Sciatic nerve (tissue), 2 donors: ENCODE results near the gene PRDM4. TPM values are rescaled to one million over a fixed set of nuclear protein-coding genes. Genes with fewer than 3 reads are reported as not detected.
A peak's percentile ranks its signal among the peaks of the same experiment; 100 is the strongest.
"Not testable (repeated sequence)": the region's sequence is repeated elsewhere in the genome, so short reads cannot be mapped to it uniquely, and the experiment has no call there.

Experiments
- ATAC-seq: fragments of 200-7000 bp; cut with Tn5 transposase; one replicate; pipeline ENCODE4 v1.9.1; 2020; ENCODE audit warnings: mild to moderate bottlenecking, moderate library complexity
- DNase-seq: peaks from one replicate; pipeline ENCODE4 v3.0.0-alpha.2; 2020; ENCODE audit warnings: low spot score
- intact Hi-C: fragments of 100-400 bp; cut with DNase I; formaldehyde crosslinking; loops from one replicate; pipeline ENCODE4 v1.14.2; 2022
- total RNA-seq: library from RNA; stranded (reverse); fragmentation: NEBNext Ultra II Directional; extraction: Animal tissue kit (Norgen Biotek cat#: 25700); gene quantifications from one replicate; pipeline ENCODE4 v1.2.1, GENCODE V29; 2021
- donor health status: DM: no; HTN: no; CAD: no.
- donor health status: DM: no; HTN: no; CAD: no.

PRDM4 gene
- total RNA-seq, 1 donor from 2014 or later, result 34.7 TPM

DNA sequence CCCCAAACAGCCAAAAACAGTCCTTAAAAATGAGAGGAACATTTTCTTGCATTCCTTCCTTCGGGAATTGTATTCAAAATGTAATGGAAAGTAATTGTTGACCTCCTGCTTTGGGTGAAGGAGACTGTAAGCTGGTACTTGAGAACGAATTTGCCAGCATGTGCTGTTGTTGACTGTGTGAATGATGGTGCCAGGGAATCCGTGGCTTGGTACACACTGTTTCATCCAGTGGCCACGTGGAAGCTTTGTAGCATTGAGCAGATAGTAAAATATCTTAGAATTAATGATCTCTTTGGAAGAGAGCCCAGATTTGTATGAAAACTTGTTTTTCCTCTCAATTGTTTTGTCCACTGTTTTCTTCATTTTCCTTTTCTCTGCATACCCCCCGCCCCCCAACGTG is 15.2 kb upstream of the PRDM4 start:
- DNase-seq (no peak), ATAC-seq (no peak)
- intact Hi-C loops, result no loop called here

DNA sequence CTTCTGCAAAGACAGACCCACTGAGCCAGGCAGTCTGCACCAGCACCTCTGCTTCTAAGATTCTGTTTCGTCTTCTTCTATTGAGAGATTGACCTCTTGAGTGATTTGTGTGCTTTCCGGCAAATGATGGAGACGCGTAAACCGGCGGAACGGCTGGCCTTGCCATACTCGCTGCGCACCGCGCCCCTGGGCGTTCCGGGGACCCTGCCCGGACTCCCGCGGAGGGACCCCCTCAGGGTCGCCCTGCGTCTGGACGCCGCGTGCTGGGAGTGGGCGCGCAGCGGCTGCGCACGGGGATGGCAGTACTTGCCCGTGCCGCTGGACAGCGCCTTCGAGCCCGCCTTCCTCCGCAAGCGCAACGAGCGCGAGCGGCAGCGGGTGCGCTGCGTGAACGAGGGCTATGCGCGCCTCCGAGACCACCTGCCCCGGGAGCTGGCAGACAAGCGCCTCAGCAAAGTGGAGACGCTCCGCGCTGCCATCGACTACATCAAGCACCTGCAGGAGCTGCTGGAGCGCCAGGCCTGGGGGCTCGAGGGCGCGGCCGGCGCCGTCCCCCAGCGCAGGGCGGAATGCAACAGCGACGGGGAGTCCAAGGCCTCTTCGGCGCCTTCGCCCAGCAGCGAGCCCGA is 14.3 kb upstream of the PRDM4 start:
- intact Hi-C loops, result no loop called here
- DNase-seq, result no peak
- ATAC-seq, result no peak

- DNase-seq (no peak), ATAC-seq (no peak)
- intact Hi-C loops, result no loop called here
Observed at GRCh38 chr12:107774349-107775029, 13.6 kb upstream of the PRDM4 start, which contains the start of gene ASCL4. Gene ASCL4, plus strand, starts transcription at chr12:107774704. Its CDS starts 515 bp downstream, at chr12:107775219.

GRCh38 chr12:107767466-107767865 is 6.5 kb upstream of the PRDM4 start:
- ATAC-seq, result no peak
- intact Hi-C loops, result no loop called here
- DNase-seq, result no peak

- DNase-seq (no peak), ATAC-seq (no peak)
- intact Hi-C loops, result no loop called here
Observed at GRCh38 chr12:107765316-107765715, 4.4 kb upstream of the PRDM4 start.

DNA sequence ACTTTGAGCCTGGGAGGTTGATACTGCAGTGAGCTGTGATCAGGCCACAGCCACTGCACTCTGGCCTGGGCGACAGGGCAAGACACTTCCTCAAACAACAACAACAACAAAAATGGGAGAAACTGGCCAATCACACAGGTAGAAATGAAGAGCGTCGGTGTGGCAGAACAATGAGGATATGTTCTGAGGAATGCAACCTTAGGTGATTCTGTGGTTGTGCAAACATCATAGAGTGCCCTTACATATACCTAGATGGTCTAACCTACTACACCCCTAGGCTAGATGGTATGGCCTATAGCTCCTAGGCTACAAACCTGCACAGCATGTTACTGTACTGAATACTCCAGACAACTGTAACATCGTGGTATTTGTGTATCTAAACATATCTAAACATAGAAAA is 3.7 kb upstream of the PRDM4 start:
- ATAC-seq (no peak), DNase-seq (no peak)
- intact Hi-C loops, result no loop called here

DNA sequence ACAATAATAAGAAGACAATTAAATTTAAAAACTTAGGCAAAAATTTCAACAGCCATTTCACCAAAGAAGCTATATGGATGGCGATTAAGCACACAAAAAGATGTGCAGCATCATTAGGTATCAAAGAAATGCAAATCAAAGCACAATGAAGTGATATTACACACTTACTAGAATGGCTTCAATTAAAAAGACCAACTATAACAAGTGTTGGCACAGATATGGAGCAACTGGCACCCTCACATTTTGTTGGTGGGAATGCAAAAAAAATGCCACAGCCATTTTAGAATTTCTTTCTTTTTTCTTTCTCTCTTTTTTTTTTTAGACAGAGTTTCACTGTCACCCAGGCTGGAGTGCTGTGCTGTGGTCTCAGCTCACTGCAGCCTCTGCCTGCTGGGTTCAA is 1.9 kb upstream of the PRDM4 start:
- no peak for DNase-seq
- ATAC-seq, result no peak
- intact Hi-C loops, result no loop called here

- ATAC-seq (peak; percentile 45), DNase-seq (no peak)
- intact Hi-C loops, result no loop called here
Observed at GRCh38 chr12:107761502-107761904, 566 bp upstream of the PRDM4 start.

- ATAC-seq (no peak), DNase-seq (peak; percentile 61)
- intact Hi-C loops, result no loop called here
Observed at GRCh38 chr12:107760207-107760808, 629 bp downstream of the PRDM4 start.

DNA sequence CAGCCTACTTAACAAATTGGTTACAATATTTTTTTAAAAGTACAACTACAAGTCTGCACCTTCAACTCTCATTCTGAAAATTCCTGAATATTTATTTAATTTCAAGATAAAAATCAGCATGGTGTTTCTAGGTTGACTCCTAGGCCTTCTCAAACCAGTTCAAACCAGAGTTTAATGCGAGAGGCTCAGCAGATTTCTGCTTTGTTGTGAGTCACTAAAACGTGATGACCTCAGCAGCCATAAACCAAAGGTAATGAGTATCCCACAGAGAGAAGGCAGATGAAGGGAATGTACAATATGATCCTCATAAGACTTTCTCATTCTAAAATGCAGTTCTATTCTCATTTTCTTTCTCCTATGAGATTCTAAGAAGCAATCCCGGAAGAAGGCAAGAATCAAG is 1.5 kb downstream of the PRDM4 start:
- intact Hi-C loops, result no loop called here
- ATAC-seq (no peak), DNase-seq (no peak)

DNA sequence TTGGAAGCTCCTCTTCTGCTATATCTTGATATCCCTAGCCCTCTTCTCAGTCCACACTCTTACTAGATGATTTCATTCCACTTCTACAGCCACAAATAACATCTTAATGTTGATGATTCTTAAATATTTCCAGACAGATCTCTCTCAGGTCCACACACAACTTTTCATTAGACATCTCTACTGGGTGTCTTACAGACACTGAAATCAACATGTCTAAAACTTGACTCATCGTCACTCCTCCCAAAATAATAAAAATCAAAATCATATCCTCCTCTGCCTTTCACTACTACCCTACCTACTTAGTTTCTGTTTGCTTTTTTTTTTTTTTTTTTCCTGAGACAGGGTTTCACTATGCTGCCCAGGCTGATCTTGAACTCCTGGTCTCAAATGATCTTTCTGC is 11.9 kb downstream of the PRDM4 start:
- DNase-seq (no peak), ATAC-seq (no peak)
- intact Hi-C loops, result no loop called here

DNA sequence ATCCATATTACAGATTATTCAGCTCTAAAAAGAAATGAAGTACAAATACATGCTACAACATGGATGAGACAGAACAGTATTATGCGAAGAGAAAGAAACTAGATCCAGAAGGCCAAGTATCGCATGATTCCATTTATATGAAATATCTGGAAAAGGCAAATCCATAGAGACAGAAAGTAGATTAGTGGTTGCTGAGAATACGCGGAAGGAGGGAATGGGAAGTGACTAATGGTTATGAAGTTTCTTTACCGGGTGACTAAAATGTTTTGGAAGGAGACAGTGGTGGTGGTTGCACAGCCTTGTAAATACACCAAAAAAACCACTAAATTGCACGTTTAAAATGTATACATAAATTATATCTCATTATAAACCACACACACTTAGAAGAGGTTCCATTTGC is 12.5 kb downstream of the PRDM4 start:
- ATAC-seq (no peak), DNase-seq (no peak)

GRCh38 chr12:107736914-107737313 is 24.0 kb downstream of the PRDM4 start:
- intact Hi-C loops, result no loop called here
- no peak for ATAC-seq

More for the DNA sequence above, 12.5 kb downstream of the PRDM4 start:
- intact Hi-C loops, result no loop called here

DNA sequence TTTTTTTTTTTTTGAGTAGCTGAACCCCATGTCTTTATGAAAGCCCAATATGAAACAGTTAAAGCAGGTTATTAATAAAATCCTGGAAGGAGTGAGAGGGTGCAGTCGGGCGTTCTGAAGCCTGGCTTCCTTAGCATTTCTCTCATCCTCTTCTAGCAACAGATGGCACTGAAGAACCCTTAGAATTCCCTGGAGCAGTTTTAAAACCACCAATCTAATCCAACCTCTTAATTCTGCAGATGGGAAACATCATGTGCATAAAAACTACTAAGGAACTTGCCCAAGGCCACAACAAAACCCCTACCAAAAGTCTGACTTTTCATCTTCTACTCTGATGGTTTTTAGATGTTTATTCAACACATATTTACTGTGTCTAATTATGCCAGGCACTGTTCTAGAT is 25.2 kb downstream of the PRDM4 start:
- ATAC-seq (no peak), DNase-seq (no peak)
- intact Hi-C loops, result no loop called here

More at GRCh38 chr12:107736914-107737313, 24.0 kb downstream of the PRDM4 start:
- DNase-seq, result no peak

- DNase-seq (no peak), ATAC-seq (no peak)
- intact Hi-C loops, result no loop called here
Observed at GRCh38 chr12:107734139-107734538, 26.8 kb downstream of the PRDM4 start.

DNA sequence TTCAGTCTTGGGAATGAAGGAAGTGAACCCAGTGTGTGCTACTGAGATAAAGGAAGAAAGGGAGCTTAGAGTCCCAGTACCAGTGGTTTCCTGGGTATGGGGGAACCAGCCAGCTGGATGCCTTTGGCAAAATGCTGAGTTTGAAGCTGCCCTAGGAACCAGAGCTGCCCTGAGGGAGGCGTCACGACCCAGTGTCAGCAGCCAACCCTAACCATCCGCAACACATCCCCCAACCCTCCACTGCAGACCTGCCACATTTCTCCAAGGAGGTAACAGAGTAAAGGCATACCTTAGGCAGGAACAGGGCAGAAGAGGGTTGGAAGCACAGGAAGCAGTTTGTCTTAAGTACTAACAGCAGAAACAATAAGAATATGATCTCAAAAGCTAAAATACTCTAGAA is 28.6 kb downstream of the PRDM4 start:
- intact Hi-C loops, result no loop called here
- ATAC-seq, result no peak
- no peak for DNase-seq

DNA sequence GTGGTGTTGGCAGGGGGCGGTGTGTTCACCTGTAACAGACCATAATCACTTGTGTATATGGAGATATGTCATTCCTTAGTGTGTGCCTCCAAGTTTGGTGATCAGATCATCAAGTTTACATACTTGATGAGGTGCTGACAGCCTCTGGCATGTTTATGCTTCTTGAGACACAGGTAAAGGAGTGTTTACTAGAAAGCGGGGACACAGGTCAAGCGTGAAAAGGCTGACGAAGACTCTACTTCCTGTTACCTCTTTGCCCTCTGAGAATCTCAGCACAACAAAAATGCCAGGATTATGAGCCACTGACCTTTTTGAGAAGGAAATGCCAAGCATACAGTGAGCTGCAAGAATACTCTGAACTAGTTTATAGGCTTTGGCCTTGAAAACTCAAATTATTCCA is 29.6 kb downstream of the PRDM4 start:
- intact Hi-C loops, result no loop called here
- ATAC-seq, result no peak
- DNase-seq, result no peak

- no peak for DNase-seq
- intact Hi-C loops, result no loop called here
- ATAC-seq, result no peak
Observed at GRCh38 chr12:107730618-107731341, 30.2 kb downstream of the PRDM4 start.

DNA sequence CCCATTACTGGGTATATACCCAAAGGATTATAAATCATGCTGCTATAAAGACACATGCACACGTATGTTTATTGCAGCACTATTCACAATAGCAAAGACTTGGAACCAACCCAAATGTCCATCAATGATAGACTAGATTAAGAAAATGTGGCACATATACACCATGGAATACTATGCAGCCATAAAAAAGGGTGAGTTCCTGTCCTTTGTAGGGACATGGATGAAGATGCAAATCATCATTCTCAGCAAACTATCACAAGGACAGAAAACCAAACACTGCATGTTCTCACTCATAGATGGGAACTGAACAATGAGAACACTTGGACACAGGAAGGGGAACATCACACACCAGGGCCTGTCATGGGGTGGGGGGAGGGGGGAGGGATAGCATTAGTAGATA is 33.2 kb downstream of the PRDM4 start:
- DNase-seq, ATAC-seq, intact Hi-C loops: not testable (repeated sequence)

DNA sequence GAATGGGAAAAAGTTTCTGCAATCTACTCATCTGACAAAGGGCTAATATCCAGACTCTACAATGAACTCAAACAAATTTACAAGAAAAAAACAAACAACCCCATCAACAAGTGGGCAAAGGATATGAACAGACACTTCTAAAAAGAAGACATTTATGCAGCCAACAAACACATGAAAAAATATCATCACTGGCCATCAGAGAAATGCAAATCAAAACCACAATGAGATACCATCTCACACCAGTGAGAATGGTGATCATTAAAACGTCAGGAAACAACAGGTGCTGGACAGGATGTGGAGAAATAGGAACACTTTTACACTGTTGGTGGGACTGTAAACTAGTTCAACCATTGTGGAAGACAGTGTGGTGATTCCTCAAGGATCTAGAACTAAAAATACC is 33.6 kb downstream of the PRDM4 start:
- ATAC-seq, intact Hi-C loops, DNase-seq: not testable (repeated sequence)
